Right cardiac atrium (tissue), 5 donors: ENCODE measurements around the gene PROKR2. TPM values are rescaled to one million over a fixed set of nuclear protein-coding genes. Genes with fewer than 3 reads are reported as not detected.

ENCODE experiments used
- ATAC-seq, 2 donors: fragments of 200-7000 bp; cut with Tn5 transposase; one replicate each; pipeline versions ENCODE4 v1.8.0 to v1.9.1; 2020; ENCODE audit warnings: moderate library complexity in 2 of 2, mild to moderate bottlenecking in 1 of 2
- DNase-seq, 3 donors: peaks; one replicate each; pipeline ENCODE4 v3.0.0-alpha.2; 2020
- H3K27ac ChIP-seq: one replicate; pipeline ENCODE4 v1.5.1; 2013; ENCODE audit warnings: mild to moderate bottlenecking, low read length, control low read depth, moderate library complexity
- H3K27me3 ChIP-seq: one replicate; pipeline ENCODE4 v1.6.1; 2013; ENCODE audit not compliant: control insufficient read depth, insufficient read depth
- H3K4me1 ChIP-seq: one replicate; pipeline ENCODE4 v1.6.1; 2013; ENCODE audit warnings: low read length; ENCODE audit not compliant: control insufficient read depth, insufficient read depth
- H3K4me3 ChIP-seq: one replicate; pipeline ENCODE4 v1.5.1; 2013; ENCODE audit warnings: low read length, control low read depth
- H3K9me3 ChIP-seq: one replicate; pipeline ENCODE4 v1.6.1; 2013; ENCODE audit warnings: low read length; ENCODE audit not compliant: control insufficient read depth
- WGBS: extraction: QIAGEN DNeasy Blood & Tissue Kit; methylation state at CpG from one replicate; pipeline ENCODE4 v1.1.7; 2013; 5-methylcytosine and 5-hydroxymethylcytosine counted together
- intact Hi-C, 4 donors: fragments of 100-400 bp; cut with DNase I; formaldehyde crosslinking; loops; one replicate each; pipeline versions ENCODE4 v1.11.0 to v1.14.0; 2022 to 2023
- long read RNA-seq, 4 donors: library from polyadenylated mRNA; unstranded; transcript quantifications; one replicate each; pipeline ENCODE4 v2.0.0, GENCODE V29; 2020 to 2021
- polyA plus RNA-seq: library from polyadenylated mRNA; stranded (reverse); fragments of 200-250 nt; gene quantifications from one replicate; pipeline ENCODE4 v1.2.3, GENCODE V29; 2013
- total RNA-seq, 4 donors: library from RNA; stranded (reverse); fragmentation: NEBNext Ultra II Directional; extraction: Animal tissue kit (Norgen Biotek cat#: 25700); gene quantifications; one replicate each; pipeline ENCODE4 v1.2.1, GENCODE V29; 2021
- donor health status: healthy with polysubstance abuse.
- donor health status: DM: no; HTN: yes; CAD: no.
- donor health status: DM: no; HTN: no; CAD: no.
- donor health status: DM: no; HTN: yes; CAD: no; lungs with severe emphysema.
- donor health status: DM: yes; HTN: yes; CAD: no.

Gene PROKR2
- total RNA-seq (not detected), polyA plus RNA-seq (not detected)
- long read RNA-seq, donor 1 = 0 reads
- long read RNA-seq, donor 2 = 0 reads
- long read RNA-seq, donor 3 = 0 reads
- long read RNA-seq, donor 4 = 0 reads

DNA sequence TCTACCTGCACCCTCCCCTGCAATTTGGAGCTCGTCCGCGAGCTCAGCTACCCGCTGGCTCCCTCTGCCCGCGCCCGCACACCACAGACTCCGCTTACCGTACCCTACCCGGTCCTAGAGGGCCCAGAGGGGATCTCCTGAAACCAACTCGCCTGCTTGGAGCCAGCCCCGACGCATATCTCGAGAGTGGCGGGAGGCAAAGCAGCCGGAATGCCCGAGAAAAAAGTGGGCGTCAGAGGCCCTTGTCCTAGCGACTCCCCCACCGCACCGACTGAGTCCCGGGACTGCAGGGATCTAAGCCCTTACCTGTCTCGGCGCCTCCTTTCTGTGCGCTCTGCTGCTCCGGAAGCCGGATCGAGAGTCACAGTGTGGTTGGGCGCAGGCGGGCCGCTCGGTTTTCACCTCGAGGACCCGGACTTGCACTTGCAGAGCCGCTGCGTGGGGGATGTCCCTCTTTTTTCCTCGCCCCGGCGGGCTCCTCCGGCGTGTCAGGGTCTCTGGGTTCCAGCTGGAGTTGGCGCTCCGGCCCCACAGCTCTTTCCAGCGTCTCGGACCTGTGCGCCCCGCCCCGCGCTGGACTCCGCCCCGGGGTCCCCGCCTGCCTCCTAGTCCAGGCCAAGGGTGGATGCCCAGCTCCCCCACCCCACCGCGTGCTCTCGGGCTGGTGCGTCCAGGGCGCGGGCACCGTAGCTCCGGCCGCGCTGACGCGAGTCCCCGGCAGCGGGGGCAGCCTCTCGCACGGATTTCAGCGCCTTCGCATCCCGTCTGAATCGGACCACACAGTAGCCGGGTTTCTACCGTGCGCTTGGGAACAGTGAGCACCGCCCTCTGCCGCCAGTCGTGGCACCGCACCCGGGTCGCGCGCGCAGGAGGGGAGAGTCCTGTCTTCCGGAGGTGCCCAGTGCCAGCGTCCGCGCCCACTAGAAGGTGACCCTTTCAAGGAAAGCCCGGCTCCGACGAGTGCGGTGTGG lies at the start of gene PROKR2:
PROKR2 (minus strand) TSS at position 767 of the 971 bp plus-strand sequence. CDS start 2,585 bp downstream, outside the sequence.
- Histone ChIP-seq H3K27ac (no peak within 1 kb of the TSS), H3K9me3 (no peaks in the 10 kb centered on the region), H3K4me3 (no peak within 1 kb of the TSS), H3K27me3 (peaks cover 3% of the 10 kb centered on the region), H3K4me1 (no peaks in the 10 kb centered on the region)
- DNase-seq (no peak), ATAC-seq (peak; percentile 25 to 42)
- under 1% methylated on average over 92 of the region's 92 CpGs for WGBS
- intact Hi-C loops = no loop called here

DNA sequence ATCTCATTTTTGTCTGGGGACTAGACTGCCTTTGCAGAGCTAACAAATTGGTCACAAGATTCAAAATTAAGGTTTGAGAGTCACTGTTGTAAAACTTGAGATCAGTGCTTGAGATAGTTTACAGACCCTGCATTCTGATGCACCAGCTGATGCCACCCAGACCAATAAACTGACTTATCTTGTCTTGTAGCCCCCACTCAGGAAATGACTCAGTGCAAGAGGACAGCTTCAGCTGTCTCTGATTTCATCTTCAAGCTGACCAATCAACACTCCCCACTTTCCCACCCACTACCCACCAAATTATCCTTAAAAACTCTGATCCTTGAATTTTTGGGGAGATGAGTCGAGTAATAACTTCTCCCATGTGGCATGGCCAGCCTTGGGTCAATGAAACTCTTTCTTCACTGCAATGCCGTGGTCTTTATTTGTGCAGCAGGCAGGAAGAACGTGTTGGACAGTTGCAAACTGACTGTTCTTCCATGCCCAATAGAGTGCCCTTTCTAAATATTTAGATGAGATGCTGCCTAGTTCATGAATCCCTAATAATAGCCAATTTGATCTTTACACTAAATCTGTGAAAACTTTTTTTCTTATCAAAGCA lies 48.3 kb upstream of the PROKR2 start:
- no peak overlapping the region for H3K4me3 ChIP-seq
- intact Hi-C loops = no loop called here
- DNase-seq (no peak), ATAC-seq (no peak)
- no peak overlapping the region for H3K27ac ChIP-seq
- no peaks in the 10 kb centered on the region for H3K4me1 ChIP-seq
- no peaks in the 10 kb centered on the region for H3K9me3 ChIP-seq
- 65% methylated on average over 3 of the region's 3 CpGs for WGBS
- no peaks in the 10 kb centered on the region for H3K27me3 ChIP-seq

DNA sequence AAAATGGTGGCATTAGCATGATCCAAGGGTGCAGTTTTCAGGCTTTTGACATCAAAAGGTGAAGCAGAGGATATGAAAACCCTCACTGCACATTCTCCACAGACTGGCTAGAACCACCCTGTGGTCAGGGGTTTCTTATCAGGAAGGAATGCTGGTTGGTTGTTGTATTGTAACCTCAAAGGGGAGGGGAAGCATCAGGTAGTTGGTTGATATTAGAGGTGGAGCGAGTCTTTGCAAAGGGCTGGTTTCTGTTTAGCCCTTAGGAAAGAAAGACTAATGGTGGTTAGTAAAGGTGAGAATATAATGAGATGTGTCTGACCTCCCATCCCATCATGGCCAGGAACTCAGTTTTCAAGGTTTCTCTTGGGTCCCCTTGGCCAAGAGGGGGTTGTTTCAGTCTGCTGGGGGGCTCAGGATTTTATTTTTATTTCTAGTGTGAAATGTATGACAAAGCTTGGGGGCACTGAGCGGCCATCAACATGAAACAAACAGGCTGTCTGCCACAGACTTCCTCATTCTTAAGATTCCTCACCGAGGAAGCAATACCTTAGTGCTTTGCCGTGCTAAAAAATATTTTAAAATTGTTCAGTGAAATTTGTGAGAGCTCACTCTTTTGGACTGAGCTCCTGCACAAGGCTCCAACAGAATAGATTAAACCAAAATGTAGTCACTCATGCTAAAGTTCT lies 47.5 kb upstream of the PROKR2 start:
- H3K27me3 ChIP-seq = no peaks in the 10 kb centered on the region
- intact Hi-C loops = no loop called here
- 71% methylated on average over 4 of the region's 4 CpGs for WGBS
- no peak overlapping the region for H3K4me3 ChIP-seq
- H3K9me3 ChIP-seq = no peaks in the 10 kb centered on the region
- no peaks in the 10 kb centered on the region for H3K4me1 ChIP-seq
- DNase-seq (no peak), ATAC-seq (no peak)
- H3K27ac ChIP-seq = no peak overlapping the region

DNA sequence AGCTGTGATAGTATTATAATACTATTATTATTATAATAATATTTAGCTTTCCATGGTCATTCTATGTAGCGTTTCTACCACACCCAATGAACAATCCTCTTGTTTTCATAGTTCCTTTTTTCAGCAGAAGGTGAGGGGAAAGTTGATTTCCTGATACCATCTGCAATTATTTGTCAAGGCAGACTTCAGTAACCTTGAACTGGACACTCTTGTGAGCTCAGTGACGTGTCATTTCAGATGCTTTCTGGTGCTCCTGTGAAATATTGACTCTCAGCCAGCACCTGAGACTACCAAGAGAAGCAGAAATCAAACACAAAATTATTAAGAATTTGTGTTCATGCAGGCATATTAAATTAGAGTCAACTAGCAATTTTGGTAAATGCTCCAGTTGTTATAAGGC lies 46.0 kb upstream of the PROKR2 start:
- Histone ChIP-seq H3K9me3 (no peaks in the 10 kb centered on the region), H3K27me3 (no peaks in the 10 kb centered on the region), H3K4me1 (no peaks in the 10 kb centered on the region), H3K27ac (no peak overlapping the region), H3K4me3 (no peak overlapping the region)
- 30% methylated on average over 2 of the region's 2 CpGs for WGBS
- DNase-seq (no peak), ATAC-seq (no peak)
- intact Hi-C loops = no loop called here

DNA sequence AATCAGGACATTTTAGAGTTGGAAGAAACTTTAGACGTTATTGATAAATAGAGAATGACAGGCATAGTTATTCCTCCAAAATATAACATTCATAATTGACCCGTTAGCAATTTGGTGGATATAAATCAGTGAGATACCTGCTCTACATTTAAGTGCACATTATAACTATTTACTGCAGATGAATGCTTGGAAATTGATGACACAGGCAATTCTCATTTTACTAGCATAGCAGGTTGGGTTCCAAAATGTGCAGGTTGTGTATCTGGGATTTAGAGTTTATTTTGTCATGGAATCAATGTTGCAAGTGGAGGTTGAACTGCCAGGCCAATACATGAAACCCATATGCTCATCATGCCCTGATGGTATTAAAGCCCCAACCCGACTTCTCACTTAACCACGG lies 44.4 kb upstream of the PROKR2 start:
- WGBS = 62% methylated on average over 4 of the region's 4 CpGs
- Histone ChIP-seq H3K9me3 (no peaks in the 10 kb centered on the region), H3K4me1 (no peaks in the 10 kb centered on the region), H3K27me3 (no peaks in the 10 kb centered on the region), H3K4me3 (no peak overlapping the region), H3K27ac (no peak overlapping the region)
- intact Hi-C loops = no loop called here
- no peak for DNase-seq
- ATAC-seq = no peak

DNA sequence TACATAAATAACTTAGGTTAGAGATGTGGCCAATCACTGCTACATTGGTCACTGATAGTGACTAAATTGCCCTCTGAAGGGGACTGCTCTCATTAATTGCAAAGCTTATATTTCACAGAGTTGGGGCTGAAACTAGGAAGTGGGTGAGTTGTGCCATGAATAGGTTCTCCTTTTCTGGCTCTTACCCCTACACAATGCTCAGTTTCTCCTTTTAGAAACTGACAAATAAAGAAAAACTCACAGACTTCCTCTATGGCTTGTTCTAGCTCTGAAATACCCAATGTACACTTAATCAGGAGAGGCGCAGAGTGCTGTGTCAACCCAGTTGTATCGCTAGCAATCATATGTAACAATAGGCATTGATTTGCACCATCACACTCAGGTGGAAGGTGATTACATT lies 41.2 kb upstream of the PROKR2 start:
- intact Hi-C loops = no loop called here
- 87% methylated on average over 2 of the region's 2 CpGs for WGBS
- Histone ChIP-seq H3K9me3 (no peaks in the 10 kb centered on the region), H3K27ac (no peak overlapping the region), H3K27me3 (no peaks in the 10 kb centered on the region), H3K4me3 (no peak overlapping the region), H3K4me1 (no peaks in the 10 kb centered on the region)
- ATAC-seq = peak in 1 of 2 donors; percentile 16
- no peak for DNase-seq

DNA sequence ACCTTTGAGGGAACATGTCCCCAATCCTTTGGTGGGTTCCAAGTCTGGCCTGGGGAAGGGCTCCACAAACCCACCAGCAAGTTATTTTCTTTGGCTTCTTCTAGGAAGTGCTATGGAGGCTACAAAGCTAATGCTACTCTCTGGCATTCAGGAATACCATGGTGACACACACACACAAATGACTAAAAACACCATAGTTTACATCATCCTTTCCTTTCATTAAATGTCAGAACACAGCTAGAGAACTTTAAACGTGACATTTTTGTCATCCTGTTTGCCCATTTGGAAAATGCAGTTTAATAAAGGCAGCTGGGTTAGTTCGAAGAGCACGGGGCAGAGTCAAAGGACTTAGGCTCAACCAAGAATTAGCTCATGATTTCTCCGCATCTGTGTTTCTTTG lies 40.2 kb upstream of the PROKR2 start:
- WGBS = 74% methylated on average over 4 of the region's 4 CpGs
- intact Hi-C loops = no loop called here
- ATAC-seq = no peak
- Histone ChIP-seq H3K27me3 (no peaks in the 10 kb centered on the region), H3K27ac (no peak overlapping the region), H3K4me1 (no peaks in the 10 kb centered on the region), H3K4me3 (no peak overlapping the region), H3K9me3 (no peaks in the 10 kb centered on the region)
- no peak for DNase-seq

DNA sequence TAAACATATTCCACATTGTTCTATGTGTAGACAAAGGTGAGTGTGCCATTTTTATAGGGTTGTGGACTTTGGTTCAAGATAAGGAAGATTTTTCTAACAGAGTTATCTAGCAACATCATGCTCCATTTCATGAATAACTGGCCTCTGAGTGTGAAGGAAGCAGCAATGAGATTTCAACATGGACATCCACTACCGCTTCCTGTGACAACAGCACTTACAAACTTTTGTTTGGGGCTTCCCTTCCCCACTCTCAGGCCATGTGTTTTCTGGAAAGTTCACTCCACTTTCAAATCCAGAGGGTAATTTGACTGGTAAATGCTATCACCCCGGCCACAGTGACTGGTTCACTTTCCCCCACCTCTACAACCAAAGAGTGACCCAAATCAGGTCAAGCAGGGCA lies 38.1 kb upstream of the PROKR2 start:
- no peak overlapping the region for H3K27ac ChIP-seq
- H3K4me3 ChIP-seq = no peak overlapping the region
- intact Hi-C loops = no loop called here
- H3K27me3 ChIP-seq = no peaks in the 10 kb centered on the region
- no peaks in the 10 kb centered on the region for H3K4me1 ChIP-seq
- DNase-seq (no peak), ATAC-seq (no peak)
- H3K9me3 ChIP-seq = no peaks in the 10 kb centered on the region
- WGBS = 83% methylated on average over 2 of the region's 2 CpGs

DNA sequence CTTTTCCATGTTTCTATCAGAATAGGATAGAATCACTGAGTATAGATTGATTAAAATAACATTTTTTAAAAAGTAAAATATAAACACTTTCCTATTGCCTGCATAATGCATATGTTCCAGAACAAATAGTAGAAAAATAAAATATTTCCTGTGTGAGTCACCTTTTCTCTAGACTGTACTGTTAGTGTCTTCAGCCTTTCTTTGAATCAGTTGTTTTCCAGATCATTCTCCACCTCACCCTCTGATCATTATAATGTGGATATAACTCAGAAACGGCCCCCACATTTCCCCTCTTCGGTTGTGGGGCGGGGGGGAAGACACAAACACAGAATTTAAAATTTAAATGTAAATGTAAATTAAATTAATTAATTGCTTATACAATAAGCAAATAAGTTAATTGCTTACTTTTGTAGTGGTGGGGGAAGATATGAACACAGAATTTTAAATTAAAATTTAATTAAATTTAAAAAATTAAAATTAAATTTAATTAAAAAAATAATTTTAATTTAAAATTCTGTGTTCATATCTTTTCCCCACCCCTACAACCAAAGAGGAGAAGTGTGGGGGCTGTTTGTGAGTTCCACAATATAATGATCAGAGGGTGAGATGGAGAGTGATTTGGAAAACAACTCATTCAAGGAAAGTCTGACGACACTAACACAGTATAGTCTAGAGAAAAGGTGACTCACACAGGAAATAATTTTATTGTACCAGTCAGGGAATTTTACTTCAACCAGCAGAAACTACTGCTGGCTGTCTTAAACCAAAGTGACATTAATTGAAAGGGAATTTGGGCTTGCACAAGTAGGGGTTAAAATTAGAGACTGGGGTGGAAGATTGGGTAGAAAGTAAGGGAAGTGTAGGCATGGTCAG lies 37.1 kb upstream of the PROKR2 start:
- intact Hi-C loops = no loop called here
- no peak overlapping the region for H3K4me3 ChIP-seq
- no peaks in the 10 kb centered on the region for H3K4me1 ChIP-seq
- 61% methylated on average over 4 of the region's 4 CpGs for WGBS
- DNase-seq (no peak), ATAC-seq (no peak)
- no peaks in the 10 kb centered on the region for H3K9me3 ChIP-seq
- H3K27ac ChIP-seq = no peak overlapping the region
- no peaks in the 10 kb centered on the region for H3K27me3 ChIP-seq

DNA sequence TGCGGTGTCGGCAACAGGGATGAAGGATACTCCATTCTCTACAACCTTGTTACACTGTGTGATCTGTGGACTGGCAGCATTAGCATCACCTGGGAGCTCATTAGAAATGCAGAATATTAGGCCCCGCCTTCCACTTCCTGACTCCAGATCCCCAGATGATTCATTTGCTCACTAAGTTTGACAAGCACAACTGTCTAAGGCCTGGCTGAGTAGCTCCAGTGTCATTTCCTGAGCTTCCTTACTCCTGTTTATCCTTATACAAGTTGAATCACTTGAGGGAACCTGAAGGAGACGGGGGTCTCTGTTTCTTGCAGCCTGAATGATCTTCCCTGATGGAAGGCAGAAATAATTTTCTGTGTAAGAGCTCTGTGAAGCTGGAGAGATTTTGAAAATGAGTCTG lies 32.7 kb upstream of the PROKR2 start:
- Histone ChIP-seq H3K9me3 (no peaks in the 10 kb centered on the region), H3K27ac (no peak overlapping the region), H3K4me3 (no peak overlapping the region), H3K27me3 (no peaks in the 10 kb centered on the region), H3K4me1 (no peaks in the 10 kb centered on the region)
- 85% methylated on average over 4 of the region's 4 CpGs for WGBS
- DNase-seq (no peak), ATAC-seq (no peak)
- intact Hi-C loops = no loop called here
